A673 (cell line): ENCODE data around the gene ZEB2.

Experiments
- EZH2 ChIP-seq: fragments of 200-600 bp; sonication (generic); IDR thresholded peaks from 2 replicates; pipeline ENCODE4 v1.6.1; 2017; ENCODE audit warnings: borderline replicate concordance, low read depth, mild to moderate bottlenecking, mixed read lengths, antibody characterized with exemption, low read length; ENCODE audit not compliant: poor library complexity, severe bottlenecking
- TF ChIP-seq, protein P1 (sequence below): fragments of 300-800, 200-600 bp; sonication (generic); conservative IDR thresholded peaks from 2 replicates; pipeline ENCODE4 v1.5.1; 2017; ENCODE audit warnings: low read depth, mild to moderate bottlenecking, antibody characterized with exemption, low read length, moderate library complexity, mixed read lengths

DNA sequence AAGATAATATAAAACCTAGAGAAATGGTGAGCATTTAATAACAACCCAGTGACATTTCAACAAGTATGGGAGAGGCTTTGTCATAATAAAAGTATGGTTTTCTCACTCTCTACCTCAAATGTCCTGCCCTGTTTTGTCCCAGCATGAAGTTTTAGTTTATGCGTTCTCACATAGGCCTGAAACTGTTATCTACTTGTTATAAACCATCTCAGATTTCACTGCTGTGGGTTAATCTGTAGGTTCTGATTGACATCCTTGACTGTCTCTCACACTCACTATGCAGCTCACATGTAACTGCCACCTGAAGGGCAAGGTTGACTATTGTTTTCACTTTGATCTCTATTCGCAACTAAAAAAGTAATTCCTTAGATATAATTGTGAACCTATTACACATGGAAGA is 44.9 kb downstream of the ZEB2 start:
- TF ChIP-seq, protein P1, sequence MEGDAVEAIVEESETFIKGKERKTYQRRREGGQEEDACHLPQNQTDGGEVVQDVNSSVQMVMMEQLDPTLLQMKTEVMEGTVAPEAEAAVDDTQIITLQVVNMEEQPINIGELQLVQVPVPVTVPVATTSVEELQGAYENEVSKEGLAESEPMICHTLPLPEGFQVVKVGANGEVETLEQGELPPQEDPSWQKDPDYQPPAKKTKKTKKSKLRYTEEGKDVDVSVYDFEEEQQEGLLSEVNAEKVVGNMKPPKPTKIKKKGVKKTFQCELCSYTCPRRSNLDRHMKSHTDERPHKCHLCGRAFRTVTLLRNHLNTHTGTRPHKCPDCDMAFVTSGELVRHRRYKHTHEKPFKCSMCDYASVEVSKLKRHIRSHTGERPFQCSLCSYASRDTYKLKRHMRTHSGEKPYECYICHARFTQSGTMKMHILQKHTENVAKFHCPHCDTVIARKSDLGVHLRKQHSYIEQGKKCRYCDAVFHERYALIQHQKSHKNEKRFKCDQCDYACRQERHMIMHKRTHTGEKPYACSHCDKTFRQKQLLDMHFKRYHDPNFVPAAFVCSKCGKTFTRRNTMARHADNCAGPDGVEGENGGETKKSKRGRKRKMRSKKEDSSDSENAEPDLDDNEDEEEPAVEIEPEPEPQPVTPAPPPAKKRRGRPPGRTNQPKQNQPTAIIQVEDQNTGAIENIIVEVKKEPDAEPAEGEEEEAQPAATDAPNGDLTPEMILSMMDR: no peak
- no peak for TF ChIP-seq EZH2
